HG02588 (cell line): Measurements from ENCODE around the gene DNM3.
"Not testable (repeated sequence)": the region's sequence is repeated elsewhere in the genome, so short reads cannot be mapped to it uniquely, and the experiment has no call there.

Source experiments
- ATAC-seq: cut with Tn5 transposase; IDR thresholded peaks from one replicate; pipeline ENCODE4 v1.9.1; 2021; ENCODE audit warnings: mild to moderate bottlenecking, moderate library complexity; ENCODE audit not compliant: unreplicated experiment

DNM3 gene

GRCh38 chr1:171841050-171841910 is at the start of gene DNM3:
Gene DNM3, plus strand, starts transcription at chr1:171841498. Its CDS starts 159 bp downstream, at chr1:171841657.
- peak; percentile 83 for ATAC-seq

GRCh38 chr1:171792656-171793369 is 48.5 kb upstream of the DNM3 start:
- no peak for ATAC-seq

GRCh38 chr1:171793636-171794035 is 47.7 kb upstream of the DNM3 start:
- ATAC-seq = no peak

- no peak for ATAC-seq
These were observed 47.2 kb upstream of the DNM3 start for GRCh38 chr1:171794085-171794484.

- ATAC-seq = no peak
These were observed 44.7 kb upstream of the DNM3 start for GRCh38 chr1:171796592-171796991.

- ATAC-seq = no peak
These were observed 43.0 kb upstream of the DNM3 start for GRCh38 chr1:171798311-171798710.

GRCh38 chr1:171798765-171799164 is 42.5 kb upstream of the DNM3 start:
- ATAC-seq = no peak

GRCh38 chr1:171799166-171799565 is 42.1 kb upstream of the DNM3 start:
- no peak for ATAC-seq

GRCh38 chr1:171799698-171800097 is 41.6 kb upstream of the DNM3 start:
- not testable (repeated sequence) for ATAC-seq

GRCh38 chr1:171800342-171800741 is 41.0 kb upstream of the DNM3 start:
- no peak for ATAC-seq

- no peak for ATAC-seq
These were observed 40.4 kb upstream of the DNM3 start for GRCh38 chr1:171800851-171801250.

- no peak for ATAC-seq
These were observed 39.8 kb upstream of the DNM3 start for GRCh38 chr1:171801487-171801891.

- no peak for ATAC-seq
These were observed 39.1 kb upstream of the DNM3 start for GRCh38 chr1:171802207-171802606.

GRCh38 chr1:171803045-171803444 is 38.3 kb upstream of the DNM3 start:
- ATAC-seq = no peak

GRCh38 chr1:171803461-171804022 is 37.8 kb upstream of the DNM3 start:
- ATAC-seq = no peak

GRCh38 chr1:171805395-171806115 is 35.7 kb upstream of the DNM3 start:
- ATAC-seq = peak; percentile 89

- ATAC-seq = no peak
These were observed 33.7 kb upstream of the DNM3 start for GRCh38 chr1:171807556-171807955.

GRCh38 chr1:171809834-171810233 is 31.5 kb upstream of the DNM3 start:
- no peak for ATAC-seq

- no peak for ATAC-seq
These were observed 29.6 kb upstream of the DNM3 start for GRCh38 chr1:171811672-171812071.

- ATAC-seq = no peak
These were observed 26.6 kb upstream of the DNM3 start for GRCh38 chr1:171814692-171815091.

- no peak for ATAC-seq
These were observed 24.9 kb upstream of the DNM3 start for GRCh38 chr1:171816300-171816901.
